Lung (tissue), 12 donors: ENCODE measurements around the gene JMJD6. TPM values are rescaled to one million over a fixed set of nuclear protein-coding genes. Genes with fewer than 3 reads are reported as not detected.

Source experiments
- ATAC-seq: fragments of 200-7000 bp; cut with Tn5 transposase; one replicate; pipeline ENCODE4 v1.9.1; 2020; ENCODE audit warnings: moderate number of reproducible peaks; ENCODE audit not compliant: insufficient read depth, low FRiP score
- DNase-seq, 3 donors: peaks; one replicate each; pipeline ENCODE4 v3.0.0-alpha.2; 2013 to 2017
- H3K27ac ChIP-seq, 2 donors: one replicate each; pipeline ENCODE4 v1.5.1; 2013; ENCODE audit warnings: mild to moderate bottlenecking in 2 of 2, moderate library complexity in 2 of 2, control low read depth in 1 of 2, inconsistent platforms in 1 of 2, low read depth in 1 of 2, low read length in 1 of 2
- H3K27me3 ChIP-seq, 3 donors: one replicate each; pipeline ENCODE4 v1.5.1; 2013; ENCODE audit warnings: low read length in 2 of 3; ENCODE audit not compliant: control insufficient read depth in 3 of 3, insufficient read depth in 3 of 3
- H3K36me3 ChIP-seq, 4 donors: one replicate each; pipeline ENCODE4 v1.5.1; 2013; ENCODE audit warnings: low read length in 4 of 4, mild to moderate bottlenecking in 1 of 4, moderate library complexity in 1 of 4; ENCODE audit not compliant: control insufficient read depth in 4 of 4, insufficient read depth in 4 of 4
- H3K4me1 ChIP-seq, 5 donors: one replicate each; pipeline ENCODE4 v1.5.1; 2013; ENCODE audit warnings: low read length in 5 of 5, mild to moderate bottlenecking in 2 of 5, moderate library complexity in 1 of 5; ENCODE audit not compliant: control insufficient read depth in 5 of 5, insufficient read depth in 5 of 5
- H3K4me3 ChIP-seq: one replicate; pipeline ENCODE4 v1.5.1; 2013; ENCODE audit warnings: mild to moderate bottlenecking, control low read depth, moderate library complexity
- H3K9ac ChIP-seq, 2 donors: one replicate each; pipeline ENCODE4 v1.5.1; 2013; ENCODE audit warnings: low read length in 2 of 2, control low read depth in 1 of 2; ENCODE audit not compliant: insufficient read depth in 1 of 2
- H3K9me3 ChIP-seq, 4 donors: one replicate each; pipeline ENCODE4 v1.5.1; 2013; ENCODE audit warnings: low read length in 3 of 4, mild to moderate bottlenecking in 1 of 4, moderate library complexity in 1 of 4; ENCODE audit not compliant: control insufficient read depth in 4 of 4, insufficient read depth in 3 of 4
- CTCF ChIP-seq: IDR thresholded peaks from 2 replicates; pipeline ENCODE4 v1.5.1; 2012; ENCODE audit warnings: mild to moderate bottlenecking; ENCODE audit errors: control extremely low read depth, extremely low read depth
- WGBS, 2 donors: extraction: QIAGEN DNeasy Blood & Tissue Kit; methylation state at CpG; one replicate each; pipeline ENCODE4 v1.1.7; 2013; 5-methylcytosine and 5-hydroxymethylcytosine counted together
- polyA plus RNA-seq, 2 donors: library from polyadenylated mRNA; stranded (reverse); fragments of 200-250 nt; gene quantifications; one replicate each; pipeline ENCODE4 v1.2.1, GENCODE V29; 2013
- total RNA-seq, 2 donors: library from RNA; depleted of rRNA in 1 of 2; stranded (reverse); fragments of >200 nt in 1 of 2; gene quantifications; one replicate each; pipeline ENCODE4 v1.2.1, GENCODE V29; 2014 to 2021
- donor health status: control.
- donor health status: control.
- donor health status: Bipolar disorder and iron deficiency.
- donor health status: healthy.
- donor health status: DM: yes; HTN: yes; CAD: no.

The JMJD6 gene
- total and polyA plus RNA-seq, 4 donors = 23.8 to 52.9 (median 30.0) TPM

- ATAC-seq (no peak), DNase-seq (no peak)
- H3K4me3 ChIP-seq = no peak overlapping the region
- peaks cover 0 to 29% (median 17%) of the 10 kb centered on the region in 5 donors for H3K4me1 ChIP-seq
- H3K36me3 ChIP-seq = peaks cover 0 to 43% (median 3%) of the 10 kb centered on the region in 4 donors
- H3K27me3 ChIP-seq = no peaks in the 10 kb centered on the region
- no peak for TF ChIP-seq CTCF
- 73 to 84% methylated on average over 24 to 25 of the region's 25 CpGs for WGBS, 2 donors
- no peak overlapping the region for H3K27ac ChIP-seq
- H3K9me3 ChIP-seq = no peaks in the 10 kb centered on the region
- H3K9ac ChIP-seq = no peak overlapping the region
These were observed 42.3 kb downstream of the JMJD6 start for GRCh38 chr17:76683921-76684745.

- Histone ChIP-seq H3K4me1 (peaks cover 0 to 19% (median 11%) of the 10 kb centered on the region in 5 donors), H3K9me3 (no peaks in the 10 kb centered on the region), H3K4me3 (no peak overlapping the region), H3K9ac (no peak overlapping the region), H3K36me3 (peaks cover 0 to 43% (median 3%) of the 10 kb centered on the region in 4 donors), H3K27ac (no peak overlapping the region), H3K27me3 (no peaks in the 10 kb centered on the region)
- no peak for TF ChIP-seq CTCF
- no peak for DNase-seq
- no peak for ATAC-seq
- WGBS, 2 donors = 80 to 81% methylated on average over 18 of the region's 18 CpGs
These were observed 43.2 kb downstream of the JMJD6 start for GRCh38 chr17:76683011-76683755.

- no peaks in the 10 kb centered on the region for H3K9me3 ChIP-seq
- no peak overlapping the region for H3K4me3 ChIP-seq
- H3K36me3 ChIP-seq = peaks cover 0 to 38% (median 8%) of the 10 kb centered on the region in 4 donors
- 81 to 91% methylated on average over 12 of the region's 12 CpGs for WGBS, 2 donors
- peaks cover 0 to 11% (median 5%) of the 10 kb centered on the region in 5 donors for H3K4me1 ChIP-seq
- H3K27me3 ChIP-seq = no peaks in the 10 kb centered on the region
- ATAC-seq = no peak
- H3K27ac ChIP-seq = peak overlapping the region in 1 of 2 donors; percentile 17
- DNase-seq = no peak
- TF ChIP-seq CTCF = no peak
- H3K9ac ChIP-seq = no peak overlapping the region
These were observed 44.1 kb downstream of the JMJD6 start for GRCh38 chr17:76682296-76682695.
